HCT116 (cell line): ENCODE data around the gene GPSM3. TPM values are rescaled to one million over a fixed set of nuclear protein-coding genes. Genes with fewer than 3 reads are reported as not detected.
A peak's percentile ranks its signal among the peaks of the same experiment; 100 is the strongest.

Experiments used
- ATAC-seq: fragments of 200-7000 bp; cut with Tn5 transposase; 2 replicates; pipeline ENCODE4 v1.9.1; 2020; ENCODE audit warnings: mild to moderate bottlenecking, moderate library complexity
- BruUV-seq: library from RNA; stranded (reverse); fragments of 400-500 nt; replicated peaks from 2 replicates; lab custom pipeline; 2021; lab: Mats Ljungman, UMichigan
- CTCF ChIA-PET: fragments of 300-600 bp; sonication (Branson Sonifier 250); formaldehyde crosslinking; loops from one replicate; lab custom pipeline; 2021; ENCODE audit warnings: antibody characterized with exemption; lab: Charles Lee
- POLR2A ChIA-PET: fragments of 300-600, 350-600 bp; sonication (Branson Sonifier 250); formaldehyde crosslinking; loops from one replicate; lab custom pipeline; 2021; ENCODE audit warnings: antibody characterized with exemption; lab: Charles Lee
- RAD21 ChIA-PET, 2 experiments: fragments of 300-600 bp; sonication (Branson Sonifier 250); formaldehyde crosslinking; loops; one replicate each; lab custom pipeline; 2023; ENCODE audit warnings: low total read pairs in 2 of 2; ENCODE audit not compliant: uncharacterized antibody in 2 of 2, unreplicated experiment in 2 of 2, low non-redundant PET in 1 of 2; lab: Charles Lee
- DNase-seq: peaks from one replicate; pipeline ENCODE4 v3.0.0-alpha.2; 2010; ENCODE audit warnings: low read depth, low spot score
- H2AFZ ChIP-seq: fragments of 200-600 bp; shearing (Covaris generic), sonication (generic); 2 replicates; pipeline ENCODE4 v1.6.1; 2017; ENCODE audit warnings: low read depth, mixed run types, mixed read lengths, antibody characterized with exemption, low read length; ENCODE audit not compliant: poor library complexity, severe bottlenecking
- H3K27ac ChIP-seq: 2 replicates; pipeline ENCODE4 v1.5.1; 2012; ENCODE audit warnings: low read depth, low read length
- H3K27me3 ChIP-seq: fragments of 200-600 bp; sonication (generic); 2 replicates; pipeline ENCODE4 v1.6.1; 2016; ENCODE audit warnings: mixed run types, low read length, mixed read lengths; ENCODE audit not compliant: insufficient read depth
- H3K36me3 ChIP-seq, 2 experiments: fragments of 200-500 bp in 1 of 2; fragments of 200-600 bp in 1 of 2; sonication (Bioruptor generic) in 1 of 2; sonication (generic) in 1 of 2; 2 replicates each; pipeline versions ENCODE4 v1.5.1 to v1.6.1; 2014 to 2016; ENCODE audit warnings: low read length in 2 of 2, inconsistent platforms in 1 of 2, mixed read lengths in 1 of 2, mixed run types in 1 of 2; ENCODE audit not compliant: insufficient read depth in 2 of 2, control insufficient read depth in 1 of 2
- H3K4me1 ChIP-seq, 2 experiments: fragments of 200-600 bp in 1 of 2; sonication (generic) in 1 of 2; 2 replicates each; pipeline versions ENCODE4 v1.5.1 to v1.6.1; 2012 to 2017; ENCODE audit warnings: low read length in 2 of 2, inconsistent platforms in 1 of 2, mild to moderate bottlenecking in 1 of 2, mixed read lengths in 1 of 2, mixed run types in 1 of 2, moderate library complexity in 1 of 2; ENCODE audit not compliant: insufficient read depth in 2 of 2, control insufficient read depth in 1 of 2
- H3K4me2 ChIP-seq: fragments of 200-600 bp; sonication (generic); 2 replicates; pipeline ENCODE4 v1.6.1; 2017; ENCODE audit warnings: mixed run types, low read length, mixed read lengths
- H3K4me3 ChIP-seq, 2 experiments: fragments of 200-600 bp in 1 of 2; sonication (generic) in 1 of 2; replicated peaks in 1 of 2; 2 replicates each; pipeline ENCODE4 v1.5.1; 2011 to 2016; ENCODE audit warnings: low read length in 2 of 2, control low read depth in 1 of 2, low read depth in 1 of 2, mild to moderate bottlenecking in 1 of 2, mixed read lengths in 1 of 2, mixed run types in 1 of 2
- H3K79me2 ChIP-seq: fragments of 200-600 bp; sonication (generic); 2 replicates; pipeline ENCODE4 v1.6.1; 2017; ENCODE audit warnings: mild to moderate bottlenecking, mixed run types, low read length, moderate library complexity, mixed read lengths; ENCODE audit not compliant: insufficient read depth
- H3K9ac ChIP-seq: fragments of 200-600 bp; sonication (generic); 2 replicates; pipeline ENCODE4 v1.6.1; 2016; ENCODE audit warnings: low read length, mixed read lengths
- H3K9me2 ChIP-seq: fragments of 200-600 bp; sonication (generic), shearing (Covaris generic); 2 replicates; pipeline ENCODE4 v1.6.1; 2017; ENCODE audit warnings: mixed run types, mild to moderate bottlenecking, moderate library complexity; ENCODE audit not compliant: insufficient read depth
- H3K9me3 ChIP-seq, 2 experiments: fragments of 200-500 bp in 1 of 2; fragments of 200-600 bp in 1 of 2; sonication (Bioruptor generic) in 1 of 2; sonication (generic) in 1 of 2; 2 replicates each; pipeline ENCODE4 v1.6.1; 2014 to 2017; ENCODE audit warnings: low read length in 2 of 2, mixed read lengths in 2 of 2, inconsistent platforms in 1 of 2, low read depth in 1 of 2, mild to moderate bottlenecking in 1 of 2, mixed run types in 1 of 2, moderate library complexity in 1 of 2; ENCODE audit not compliant: control insufficient read depth in 1 of 2, insufficient read depth in 1 of 2
- H4K20me1 ChIP-seq: fragments of 200-600 bp; sonication (generic), shearing (Covaris generic); 2 replicates; pipeline ENCODE4 v1.6.1; 2017; ENCODE audit warnings: mixed run types, mild to moderate bottlenecking, moderate library complexity; ENCODE audit not compliant: insufficient read depth
- CTCF ChIP-seq, 3 experiments: fragments of 200-600 bp in 1 of 3; sonication (generic) in 1 of 3; IDR thresholded peaks in 2 of 3; conservative IDR thresholded peaks in 1 of 3; 2 replicates each; pipeline ENCODE4 v1.5.1; 2012 to 2017; ENCODE audit warnings: low read depth in 2 of 3, low read length in 2 of 3, antibody characterized with exemption in 1 of 3, borderline replicate concordance in 1 of 3, control low read depth in 1 of 3, mild to moderate bottlenecking in 1 of 3, mixed read lengths in 1 of 3, mixed run types in 1 of 3, moderate library complexity in 1 of 3; ENCODE audit not compliant: insufficient read depth in 1 of 3
- ELF1 ChIP-seq: IDR thresholded peaks from 2 replicates; pipeline ENCODE4 v1.6.1; 2012; ENCODE audit warnings: low read depth, borderline replicate concordance
- JUND ChIP-seq: IDR thresholded peaks from 2 replicates; pipeline ENCODE4 v1.6.1; 2012
- POLR2A ChIP-seq: IDR thresholded peaks from 2 replicates; pipeline ENCODE4 v1.7.0; 2011; ENCODE audit warnings: borderline replicate concordance; ENCODE audit not compliant: insufficient read depth, insufficient read length; ENCODE audit errors: extremely low read depth
- POLR2AphosphoS5 ChIP-seq: IDR thresholded peaks from 2 replicates; pipeline ENCODE4 v1.6.1; 2011; ENCODE audit warnings: mild to moderate bottlenecking, low read depth, low read length, moderate library complexity
- SIN3A ChIP-seq: IDR thresholded peaks from 2 replicates; pipeline ENCODE4 v1.6.1; 2012; ENCODE audit warnings: low read depth
- YY1 ChIP-seq: IDR thresholded peaks from 2 replicates; pipeline ENCODE4 v1.6.1; 2011; ENCODE audit warnings: low read length, low read depth, moderate library complexity, mild to moderate bottlenecking; ENCODE audit not compliant: insufficient replicate concordance; ENCODE audit errors: extremely low read depth
- intact Hi-C: fragments of 100-400 bp; cut with micrococcal nuclease; formaldehyde crosslinking; loops from 2 replicates; pipeline ENCODE4 v1.10.0; 2022
- total RNA-seq: library from RNA; stranded (reverse); gene quantifications from one replicate; pipeline ENCODE4 v1.2.1, GENCODE V29; 2021; ENCODE audit not compliant: unreplicated experiment

GPSM3 gene
- total RNA-seq, 1 experiment from 2014 or later = 1.2 TPM

- BruUV-seq = TSS peak; percentile 97
These were observed 2.6 kb upstream of the GPSM3 start for GRCh38 chr6:32194825-32195651.

More at GRCh38 chr6:32194825-32195651, 2.6 kb upstream of the GPSM3 start:
- peak overlapping the region; percentile 30 for H2AFZ ChIP-seq
- ChIA-PET POLR2A (interaction anchor here (0.8 to 1.8 kb wide), 14 partner anchors 10 to 1123 kb away, joined by 3 to 11 read pairs (median 4); partner anchors contain the start of genes AGPAT1, ATF6B, DXO and FKBPL), RAD21 (interaction anchor here (0.6 to 1.2 kb wide), 4 partner anchors 65 to 92 kb away, joined by 3 to 6 read pairs (median 4); partner anchors contain the start of genes ATF6B (in 1 of the 2) and FKBPL (in 1 of the 2)), CTCF (interaction anchor here (0.7 to 1.5 kb wide), 10 partner anchors 9 to 492 kb away, joined by 3 to 18 read pairs (median 4); partner anchors contain the start of genes ABHD16A, ATF6B, FKBPL and RNF5)
- intact Hi-C loops = loop anchor here (1.0 kb wide), 2 partner anchors 76 to 108 kb away; no protein-coding TSS in a partner anchor
- H4K20me1 ChIP-seq = no peaks in the 10 kb centered on the region
- peak; percentile 26 for ATAC-seq
- peak overlapping the region; percentile 61 to 65 for H3K4me3 ChIP-seq
- no peaks in the 10 kb centered on the region for H3K36me3 ChIP-seq
- peak overlapping the region; percentile 71 for H3K27ac ChIP-seq
- H3K4me1 ChIP-seq = peaks cover 27 to 62% of the 10 kb centered on the region in 2 experiments
- H3K9me2 ChIP-seq = no peaks in the 10 kb centered on the region
- peak overlapping the region; percentile 76 for H3K9ac ChIP-seq
- no peaks in the 10 kb centered on the region for H3K79me2 ChIP-seq
- H3K4me2 ChIP-seq = peak overlapping the region; percentile 91
- no peaks in the 10 kb centered on the region for H3K27me3 ChIP-seq
- TF ChIP-seq CTCF (IDR thresholded peaks at IDR 0.05 in 2 of 3, conservative IDR thresholded peaks at IDR 0.05 in 1 of 3; ENCODE audit: borderline replicate concordance in 1 of 3, insufficient read depth in 1 of 3, low read depth in 2 of 3, low read length in 2 of 3) = peak in 2 of 3 experiments; percentile 70 to 71; a peak in 4 of 6 replicates
- no peak for TF ChIP-seq ELF1
- TF ChIP-seq JUND = no peak
- no peak for TF ChIP-seq SIN3A
- peak; percentile 79 for TF ChIP-seq POLR2AphosphoS5
- no peak for TF ChIP-seq YY1
- TF ChIP-seq POLR2A = peak; percentile 60
- H3K9me3 ChIP-seq = no peaks in the 10 kb centered on the region
- peak; percentile 57 for DNase-seq
